IMR-90 (cell line): ENCODE data around the gene P2RY14. TPM values are rescaled to one million over a fixed set of nuclear protein-coding genes. Genes with fewer than 3 reads are reported as not detected.

ENCODE experiments used
- ATAC-seq: fragments of 200-7000 bp; cut with Tn5 transposase; 2 replicates; pipeline ENCODE4 v1.9.1; 2020; ENCODE audit warnings: low read depth, mild to moderate bottlenecking, moderate library complexity
- BruUV-seq: library from RNA; stranded (reverse); fragments of 400-500 nt; replicated peaks from 2 replicates; lab custom pipeline; 2021; lab: Mats Ljungman, UMichigan
- CTCF ChIA-PET: fragments of 300-600 bp; formaldehyde crosslinking; extraction: SDS; loops from one replicate; lab custom pipeline; 2021; ENCODE audit warnings: antibody characterized with exemption; lab: Yijun Ruan, JAX
- POLR2A ChIA-PET: fragments of 300-600 bp; sonication (Branson Sonifier 250); formaldehyde crosslinking; loops from one replicate; lab custom pipeline; 2022; ENCODE audit warnings: antibody characterized with exemption; ENCODE audit not compliant: unreplicated experiment; lab: Charles Lee
- DNase-seq: peaks from one replicate; pipeline ENCODE4 v3.0.0; 2013
- H2AFZ ChIP-seq: replicated peaks from 2 replicates; pipeline ENCODE3; 2013; ENCODE audit warnings: low read length, mild to moderate bottlenecking; ENCODE audit not compliant: poor library complexity
- H2AK5ac ChIP-seq: 2 replicates; pipeline ENCODE4 v1.6.1; 2013; ENCODE audit warnings: low read depth, low read length, inconsistent platforms
- H2AK9ac ChIP-seq: replicated peaks from 2 replicates; pipeline ENCODE3; 2013; ENCODE audit warnings: mild to moderate bottlenecking, low read depth, low read length, moderate library complexity; ENCODE audit not compliant: poor library complexity
- H2BK120ac ChIP-seq: 2 replicates; pipeline ENCODE4 v1.6.1; 2013; ENCODE audit warnings: low read depth, low read length, inconsistent platforms
- H2BK15ac ChIP-seq: 3 replicates; pipeline ENCODE4 v1.6.1; 2013; ENCODE audit warnings: low read depth, low read length, inconsistent platforms
- H2BK20ac ChIP-seq: 2 replicates; pipeline ENCODE4 v1.6.1; 2013; ENCODE audit warnings: low read depth, mild to moderate bottlenecking, inconsistent platforms, low read length, moderate library complexity
- H2BK5ac ChIP-seq: 2 replicates; pipeline ENCODE4 v1.6.1; 2013; ENCODE audit warnings: mild to moderate bottlenecking, low read depth, low read length, inconsistent platforms; ENCODE audit not compliant: poor library complexity, severe bottlenecking
- H3K14ac ChIP-seq: replicated peaks from 2 replicates; pipeline ENCODE4 v1.6.1; 2013; ENCODE audit warnings: low read depth, low read length, inconsistent platforms
- H3K18ac ChIP-seq: 2 replicates; pipeline ENCODE4 v1.6.1; 2013; ENCODE audit warnings: low read depth, low read length, control low read depth
- H3K23ac ChIP-seq: 2 replicates; pipeline ENCODE4 v1.6.1; 2013; ENCODE audit warnings: low read depth, low read length, inconsistent platforms
- H3K27ac ChIP-seq: 2 replicates; pipeline ENCODE4 v1.5.1; 2013; ENCODE audit warnings: mild to moderate bottlenecking, control low read depth, low read length; ENCODE audit not compliant: insufficient read depth
- H3K27me3 ChIP-seq: 2 replicates; pipeline ENCODE4 v1.6.1; 2013; ENCODE audit warnings: low read length; ENCODE audit not compliant: control insufficient read depth, insufficient read depth
- H3K36me3 ChIP-seq: 2 replicates; pipeline ENCODE4 v1.6.1; 2013; ENCODE audit warnings: low read length, mixed read lengths; ENCODE audit not compliant: control insufficient read depth, insufficient read depth
- H3K4ac ChIP-seq: 2 replicates; pipeline ENCODE4 v1.6.1; 2013; ENCODE audit warnings: low read depth, low read length, inconsistent platforms
- H3K4me1 ChIP-seq: 2 replicates; pipeline ENCODE4 v1.6.1; 2013; ENCODE audit warnings: low read length, mixed read lengths; ENCODE audit not compliant: control insufficient read depth, insufficient read depth
- H3K4me2 ChIP-seq: 2 replicates; pipeline ENCODE4 v1.6.1; 2013; ENCODE audit warnings: low read depth, mild to moderate bottlenecking, control low read depth, low read length, moderate library complexity
- H3K4me3 ChIP-seq: 2 replicates; pipeline ENCODE4 v1.5.1; 2013; ENCODE audit warnings: low read depth, mild to moderate bottlenecking, control low read depth, low read length, moderate library complexity; ENCODE audit not compliant: insufficient read depth
- H3K56ac ChIP-seq: 2 replicates; pipeline ENCODE4 v1.6.1; 2013; ENCODE audit warnings: low read length, inconsistent platforms; ENCODE audit not compliant: insufficient read depth; ENCODE audit errors: extremely low read depth
- H3K79me1 ChIP-seq, 2 experiments: 2 replicates each; pipeline ENCODE4 v1.6.1; 2013; ENCODE audit warnings: low read length in 2 of 2, inconsistent platforms in 1 of 2, low read depth in 1 of 2
- H3K9ac ChIP-seq: 2 replicates; pipeline ENCODE4 v1.6.1; 2013; ENCODE audit warnings: low read depth, low read length, control low read depth
- H3K9me1 ChIP-seq: 2 replicates; pipeline ENCODE4 v1.6.1; 2013; ENCODE audit warnings: low read length, inconsistent platforms; ENCODE audit not compliant: insufficient read depth
- H3K9me3 ChIP-seq: 2 replicates; pipeline ENCODE4 v1.6.1; 2013; ENCODE audit warnings: low read length; ENCODE audit not compliant: control insufficient read depth, insufficient read depth
- H4K20me1 ChIP-seq: 2 replicates; pipeline ENCODE4 v1.6.1; 2013; ENCODE audit warnings: low read length, inconsistent platforms; ENCODE audit not compliant: insufficient read depth
- H4K5ac ChIP-seq: 2 replicates; pipeline ENCODE4 v1.6.1; 2013; ENCODE audit warnings: mild to moderate bottlenecking, low read depth, low read length, control low read depth
- H4K8ac ChIP-seq, 2 experiments: 2 replicates each; pipeline ENCODE4 v1.6.1; 2013; ENCODE audit warnings: low read depth in 2 of 2, low read length in 2 of 2, control low read depth in 1 of 2, inconsistent platforms in 1 of 2
- H4K91ac ChIP-seq: 2 replicates; pipeline ENCODE4 v1.6.1; 2013; ENCODE audit warnings: low read depth, low read length, inconsistent platforms; ENCODE audit not compliant: insufficient read depth
- CEBPB ChIP-seq: IDR thresholded peaks from 2 replicates; pipeline ENCODE4 v1.6.1; 2012; ENCODE audit warnings: low read depth, low read length, improper control_type of control experiment
- CHD1 ChIP-seq: IDR thresholded peaks from 2 replicates; pipeline ENCODE4 v1.6.1; 2012; ENCODE audit warnings: low read depth, low read length, improper control_type of control experiment
- FOS ChIP-seq: fragments of 150-350 bp; IDR thresholded peaks from 2 replicates; pipeline ENCODE4 v1.6.1; 2016; ENCODE audit warnings: low read depth, low read length
- MAZ ChIP-seq: IDR thresholded peaks from 2 replicates; pipeline ENCODE4 v1.6.1; 2012; ENCODE audit warnings: low read depth, mild to moderate bottlenecking, low read length, improper control_type of control experiment, moderate library complexity, borderline replicate concordance
- MXI1 ChIP-seq: IDR thresholded peaks from 2 replicates; pipeline ENCODE4 v1.6.1; 2012; ENCODE audit warnings: low read depth, mild to moderate bottlenecking, low read length, moderate library complexity, borderline replicate concordance
- NFE2L2 ChIP-seq: fragments of 150-350 bp; IDR thresholded peaks from 2 replicates; pipeline ENCODE4 v1.6.1; 2016; ENCODE audit warnings: low read depth, mild to moderate bottlenecking, low read length
- RAD21 ChIP-seq: IDR thresholded peaks from 2 replicates; pipeline ENCODE4 v1.6.1; 2012; ENCODE audit warnings: low read length, improper control_type of control experiment
- RCOR1 ChIP-seq: IDR thresholded peaks from 2 replicates; pipeline ENCODE4 v1.6.1; 2012; ENCODE audit warnings: mild to moderate bottlenecking, low read length, improper control_type of control experiment; ENCODE audit not compliant: insufficient replicate concordance
- RFX5 ChIP-seq: IDR thresholded peaks from 2 replicates; pipeline ENCODE4 v1.8.0; 2012; ENCODE audit warnings: low read depth, mild to moderate bottlenecking, low read length, moderate library complexity
- SMC3 ChIP-seq: fragments of 150-350 bp; IDR thresholded peaks from 2 replicates; pipeline ENCODE4 v1.6.1; 2016; ENCODE audit warnings: low read depth, mild to moderate bottlenecking, antibody characterized with exemption, low read length, moderate library complexity
- WGBS, 2 experiments: methylation state at CpG; one replicate each; pipeline versions ENCODE4 v1.1.5 to v1.1.7; 2013; ENCODE audit warnings: missing lambda C conversion rate in 2 of 2; ENCODE audit not compliant: insufficient read length in 1 of 2; ENCODE audit errors: extremely low coverage in 2 of 2; 5-methylcytosine and 5-hydroxymethylcytosine counted together
- dilution Hi-C: fragments of 300-500 bp; cut with HindIII; formaldehyde crosslinking; loops from one replicate; pipeline ENCODE4 v1.14.3; 2018; ENCODE audit warnings: low sequenced_read_pairs; ENCODE audit not compliant: unreplicated experiment
- in situ Hi-C: fragments of 300-500 bp; cut with MboI; formaldehyde crosslinking; loops from 3 replicates; pipeline ENCODE4 v1.14.3; 2019; ENCODE audit warnings: low sequenced_read_pairs, inconsistent platforms, mixed read lengths
- intact Hi-C: fragments of 100-400 bp; cut with micrococcal nuclease; formaldehyde crosslinking; loops from 2 replicates; pipeline ENCODE4 v1.10.0; 2022
- polyA plus RNA-seq, 3 experiments: library from polyadenylated mRNA; depleted of rRNA; stranded (reverse); fragments of >200 nt; gene quantifications; 2 replicates each; pipeline ENCODE4 v1.2.3, GENCODE V29; 2012; ENCODE audit warnings: low replicate concordance in 1 of 3
- total RNA-seq: library from RNA; depleted of rRNA; stranded (reverse); fragments of >200 nt; gene quantifications from 2 replicates; pipeline ENCODE4 v1.2.3, GENCODE V29; 2012
- TF ChIP-seq, protein P1 (sequence below): fragments of 150-350 bp; IDR thresholded peaks from 2 replicates; pipeline ENCODE4 v1.6.1; 2016; ENCODE audit warnings: low read depth, mild to moderate bottlenecking, low read length, moderate library complexity, borderline replicate concordance

The P2RY14 gene
- total and polyA plus RNA-seq, 2 of the 4 experiments (the other 2 are of a cell fraction): not detected

DNA sequence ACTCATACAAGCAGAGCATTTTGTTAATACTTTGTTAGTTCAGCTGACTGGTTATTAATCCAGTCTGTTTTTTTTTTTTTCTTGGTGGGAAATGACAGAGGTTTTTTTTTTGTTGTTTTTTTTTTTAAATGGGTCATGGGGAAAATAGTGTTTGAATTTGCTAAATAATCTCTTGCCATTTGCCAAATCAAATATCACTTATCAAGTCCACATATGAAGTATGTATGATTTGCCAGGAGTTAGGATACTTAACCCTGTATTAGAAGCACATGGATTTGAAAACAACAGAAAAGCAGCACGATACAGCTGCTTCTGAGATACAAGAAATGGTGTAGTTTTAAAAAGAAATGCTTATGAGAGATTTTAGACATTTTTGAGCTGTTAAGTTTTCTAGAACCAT lies 21.6 kb downstream of the P2RY14 start:
- no peak overlapping the region for H2BK5ac ChIP-seq

More for the DNA sequence above, 21.6 kb downstream of the P2RY14 start:
- Histone ChIP-seq H3K56ac (no peak overlapping the region), H2AK9ac (no peak overlapping the region), H3K9ac (no peak overlapping the region), H3K4me3 (no peak overlapping the region), H3K4me1 (peaks cover 5% of the 10 kb centered on the region), H3K36me3 (no peaks in the 10 kb centered on the region), H3K9me1 (no peaks in the 10 kb centered on the region; the same call in 1 of the 2 replicates), H4K20me1 (no peaks in the 10 kb centered on the region), H3K27me3 (no peaks in the 10 kb centered on the region), H2AFZ (no peak overlapping the region), H3K18ac (no peak overlapping the region), H2BK20ac (no peak overlapping the region), H2BK120ac (no peak overlapping the region), H2BK15ac (no peak overlapping the region), H3K79me1 (no peaks in the 10 kb centered on the region), H3K27ac (no peak overlapping the region), H3K4me2 (no peak overlapping the region), H4K8ac (no peak overlapping the region), H2AK5ac (no peak overlapping the region), H3K4ac (no peak overlapping the region), H3K23ac (no peak overlapping the region), H3K9me3 (no peaks in the 10 kb centered on the region), H4K91ac (no peak overlapping the region), H3K14ac (no peak overlapping the region), H4K5ac (no peak overlapping the region)
- no peak for DNase-seq
- POLR2A ChIA-PET: no interaction called here
- dilution Hi-C loops: no loop called here
- 60% methylated on average over 1 of the region's 1 CpG; no CpG with 5 or more reads in 1 of the 2 experiments for WGBS, 2 experiments
- in situ Hi-C loops: no loop called here
- no peak for ATAC-seq
- CTCF ChIA-PET: interaction anchor here (1.0 to 1.2 kb wide), 2 partner anchors 22 to 28 kb away, joined by 3 to 5 read pairs; no protein-coding TSS in a partner anchor
- intact Hi-C loops: no loop called here
- no TSS peak for BruUV-seq
- TF ChIP-seq, protein P1, sequence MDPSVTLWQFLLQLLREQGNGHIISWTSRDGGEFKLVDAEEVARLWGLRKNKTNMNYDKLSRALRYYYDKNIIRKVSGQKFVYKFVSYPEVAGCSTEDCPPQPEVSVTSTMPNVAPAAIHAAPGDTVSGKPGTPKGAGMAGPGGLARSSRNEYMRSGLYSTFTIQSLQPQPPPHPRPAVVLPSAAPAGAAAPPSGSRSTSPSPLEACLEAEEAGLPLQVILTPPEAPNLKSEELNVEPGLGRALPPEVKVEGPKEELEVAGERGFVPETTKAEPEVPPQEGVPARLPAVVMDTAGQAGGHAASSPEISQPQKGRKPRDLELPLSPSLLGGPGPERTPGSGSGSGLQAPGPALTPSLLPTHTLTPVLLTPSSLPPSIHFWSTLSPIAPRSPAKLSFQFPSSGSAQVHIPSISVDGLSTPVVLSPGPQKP: no peak
- no peak for TF ChIP-seq MAZ
- no peak for TF ChIP-seq NFE2L2
- no peak for TF ChIP-seq MXI1
- TF ChIP-seq CHD1: no peak
- TF ChIP-seq SMC3: no peak
- TF ChIP-seq FOS: no peak
- TF ChIP-seq CEBPB: no peak
- no peak for TF ChIP-seq RAD21
- TF ChIP-seq RFX5: no peak
- no peak for TF ChIP-seq RCOR1
